ENCODE measurements around the gene FMR1NB. TPM values are rescaled to one million over a fixed set of nuclear protein-coding genes. Genes with fewer than 3 reads are reported as not detected.

Gene FMR1NB
- total RNA-seq, 1 experiment from 2014 or later = not detected

DNA sequence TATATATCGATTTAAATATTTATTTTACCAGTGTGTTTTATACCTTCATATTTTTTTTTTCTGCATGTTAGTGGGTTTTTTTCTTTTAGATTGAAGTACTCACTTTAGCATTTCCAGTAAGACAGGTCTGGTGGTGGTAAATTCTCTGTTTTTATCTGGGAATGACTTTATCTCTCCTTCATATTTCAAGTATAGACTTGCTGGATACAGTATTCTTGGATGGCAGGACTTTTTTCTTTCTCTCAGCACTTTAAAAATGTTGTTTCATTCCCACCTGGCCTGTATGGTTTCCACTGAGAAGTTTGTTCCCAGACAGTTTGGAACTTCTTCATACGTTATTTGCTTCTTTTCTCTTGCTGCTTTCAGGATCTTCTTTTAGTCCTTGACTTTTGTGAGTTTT, 86.1 kb downstream of the FMR1NB start:
- Histone ChIP-seq H4K8ac (replicated peaks; ENCODE audit: insufficient read length, low read depth, low read length) (no peak overlapping the region), H4K5ac (ENCODE audit: insufficient read length, low read depth, low read length) (no peak overlapping the region), H3K9me3 (ENCODE audit: control insufficient read depth, low read depth, low read length) (peaks cover 20% of the 10 kb centered on the region), H3K9ac (ENCODE audit: extremely low read depth, insufficient read length, low read length) (no peak overlapping the region), H2BK120ac (ENCODE audit: low read depth, low read length, poor library complexity, severe bottlenecking) (no peak overlapping the region), H3K4ac (ENCODE audit: low read depth, low read length) (no peak overlapping the region), H4K91ac (ENCODE audit: insufficient read length, low read depth, low read length) (no peak overlapping the region), H3K4me2 (ENCODE audit: insufficient read depth, insufficient read length, low read length) (no peak overlapping the region), H3T11ph (ENCODE audit: low read length) (no peak overlapping the region), H2BK12ac (ENCODE audit: insufficient read length, low read depth, low read length) (no peak overlapping the region), H2BK15ac (ENCODE audit: low read depth, low read length) (no peak overlapping the region), H3K27me3 (ENCODE audit: insufficient read depth, low read length) (no peaks in the 10 kb centered on the region), H3K23ac (ENCODE audit: insufficient read length, low read depth, low read length) (no peak overlapping the region), H3K4me1 (ENCODE audit: insufficient read depth, low read length) (no peaks in the 10 kb centered on the region), H4K20me1 (ENCODE audit: control insufficient read depth, insufficient read depth, insufficient read length) (no peaks in the 10 kb centered on the region), H3K79me1 (ENCODE audit: insufficient read depth, low read depth, low read length, poor library complexity, severe bottlenecking) (no peaks in the 10 kb centered on the region), H3K14ac (ENCODE audit: insufficient read depth, low read length) (no peak overlapping the region), H3K18ac (ENCODE audit: insufficient read length, low read depth, low read length) (no peak overlapping the region), H3K23me2 (ENCODE audit: insufficient read length, low read depth, low read length, poor library complexity, severe bottlenecking) (no peaks in the 10 kb centered on the region), H2AFZ (ENCODE audit: low read length) (no peak overlapping the region), H2AK5ac (ENCODE audit: insufficient read length, low read length) (no peak overlapping the region), H2BK5ac (ENCODE audit: insufficient read length, low read length) (no peak overlapping the region), H3K56ac (ENCODE audit: insufficient read length, low read depth, low read length) (no peak overlapping the region), H3K79me2 (ENCODE audit: insufficient read depth, low read length) (no peaks in the 10 kb centered on the region), H3K27ac (ENCODE audit: insufficient read length, low read depth, low read length) (no peak overlapping the region), H2BK20ac (ENCODE audit: low read depth, low read length, poor library complexity, severe bottlenecking) (no peak overlapping the region)
- no CpG with 5 or more reads among the region's 2 CpGs for WGBS (ENCODE audit: extremely low coverage, insufficient read length, low lambda C conversion rate)
- no peaks in the 10 kb centered on the region for H3K4me1 Mint-ChIP-seq
- peaks cover 0 to 6% (median 2%) of the 10 kb centered on the region in 3 experiments; a peak in 6 of 7 replicates for H3K36me3 Mint-ChIP-seq (ENCODE audit: insufficient read depth in 1 of 3, low read depth in 3 of 3)
- H3K27me3 Mint-ChIP-seq (ENCODE audit: low read depth) = peaks cover 1% of the 10 kb centered on the region; the same call in 1 of the 2 replicates
- no peak overlapping the region for H3K27ac Mint-ChIP-seq
- H3K4me3 Mint-ChIP-seq = no peak overlapping the region
- peaks cover 66 to 89% of the 10 kb centered on the region in 2 experiments for H3K9me3 Mint-ChIP-seq
- TF ChIP-seq, protein P1, sequence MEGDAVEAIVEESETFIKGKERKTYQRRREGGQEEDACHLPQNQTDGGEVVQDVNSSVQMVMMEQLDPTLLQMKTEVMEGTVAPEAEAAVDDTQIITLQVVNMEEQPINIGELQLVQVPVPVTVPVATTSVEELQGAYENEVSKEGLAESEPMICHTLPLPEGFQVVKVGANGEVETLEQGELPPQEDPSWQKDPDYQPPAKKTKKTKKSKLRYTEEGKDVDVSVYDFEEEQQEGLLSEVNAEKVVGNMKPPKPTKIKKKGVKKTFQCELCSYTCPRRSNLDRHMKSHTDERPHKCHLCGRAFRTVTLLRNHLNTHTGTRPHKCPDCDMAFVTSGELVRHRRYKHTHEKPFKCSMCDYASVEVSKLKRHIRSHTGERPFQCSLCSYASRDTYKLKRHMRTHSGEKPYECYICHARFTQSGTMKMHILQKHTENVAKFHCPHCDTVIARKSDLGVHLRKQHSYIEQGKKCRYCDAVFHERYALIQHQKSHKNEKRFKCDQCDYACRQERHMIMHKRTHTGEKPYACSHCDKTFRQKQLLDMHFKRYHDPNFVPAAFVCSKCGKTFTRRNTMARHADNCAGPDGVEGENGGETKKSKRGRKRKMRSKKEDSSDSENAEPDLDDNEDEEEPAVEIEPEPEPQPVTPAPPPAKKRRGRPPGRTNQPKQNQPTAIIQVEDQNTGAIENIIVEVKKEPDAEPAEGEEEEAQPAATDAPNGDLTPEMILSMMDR (conservative IDR thresholded peaks at IDR 0.05) = no peak
- DNase-seq = no peak

Measured in H9 (cell line).